OCI-LY3 (cell line): ENCODE data around the gene DSTN.
"Not testable (repeated sequence)": the region's sequence is repeated elsewhere in the genome, so short reads cannot be mapped to it uniquely, and the experiment has no call there.

Source experiments
- H2AFZ ChIP-seq: fragments of 200-600, 300-600 bp; shearing (Covaris generic); 2 replicates; pipeline ENCODE4 v1.6.0; 2014; ENCODE audit warnings: antibody characterized with exemption, low read depth, low read length
- H3K27ac ChIP-seq: fragments of 200-600, 300-600 bp; sonication (generic); 2 replicates; pipeline ENCODE4 v1.5.1; 2014; ENCODE audit warnings: mild to moderate bottlenecking, low read length, moderate library complexity, mixed read lengths
- H3K27me3 ChIP-seq: fragments of 200-600, 300-600 bp; sonication (generic); 2 replicates; pipeline ENCODE4 v1.6.1; 2014; ENCODE audit warnings: low read depth, low read length, mixed read lengths
- H3K36me3 ChIP-seq: fragments of 200-600, 300-600 bp; sonication (generic); replicated peaks from 2 replicates; pipeline ENCODE3; 2014; ENCODE audit warnings: low read depth, low read length, mixed read lengths
- H3K4me1 ChIP-seq: fragments of 300-600, 200-600 bp; sonication (generic); 2 replicates; pipeline ENCODE4 v1.6.1; 2014; ENCODE audit warnings: low read length, mixed read lengths
- H3K4me2 ChIP-seq: fragments of 200-600, 300-600 bp; sonication (generic); 2 replicates; pipeline ENCODE4 v1.6.1; 2014; ENCODE audit warnings: low read length, mixed read lengths
- H3K4me3 ChIP-seq: fragments of 300-600, 200-600 bp; sonication (generic); 2 replicates; pipeline ENCODE4 v1.5.1; 2014; ENCODE audit warnings: antibody characterized with exemption, mild to moderate bottlenecking, low read length, moderate library complexity
- H3K79me2 ChIP-seq: fragments of 300-600, 200-600 bp; shearing (Covaris generic); 2 replicates; pipeline ENCODE4 v1.6.1; 2014; ENCODE audit warnings: mild to moderate bottlenecking, low read length, mixed read lengths
- H3K9ac ChIP-seq: fragments of 300-600, 200-600 bp; shearing (Covaris generic); 2 replicates; pipeline ENCODE4 v1.6.0; 2014; ENCODE audit warnings: mild to moderate bottlenecking, low read length, moderate library complexity
- H3K9me3 ChIP-seq: fragments of 200-600, 300-600 bp; shearing (Covaris generic); 2 replicates; pipeline ENCODE4 v1.6.1; 2014; ENCODE audit warnings: low read length, mixed read lengths; ENCODE audit not compliant: insufficient read depth
- H4K20me1 ChIP-seq: fragments of 200-600, 300-600 bp; sonication (generic); 2 replicates; pipeline ENCODE4 v1.6.1; 2016; ENCODE audit warnings: low read length, mixed read lengths; ENCODE audit not compliant: insufficient read depth
- CTCF ChIP-seq: fragments of 200-600, 300-600 bp; sonication (generic); IDR thresholded peaks from 2 replicates; pipeline ENCODE4 v1.5.1; 2014; ENCODE audit warnings: antibody characterized with exemption, low read length, low read depth
- EZH2phosphoT487 ChIP-seq: fragments of 200-600 bp; shearing (Covaris generic); IDR thresholded peaks from 2 replicates; pipeline ENCODE4 v1.6.1; 2018; ENCODE audit warnings: antibody characterized with exemption, mixed run types, low read depth

DSTN gene

DNA sequence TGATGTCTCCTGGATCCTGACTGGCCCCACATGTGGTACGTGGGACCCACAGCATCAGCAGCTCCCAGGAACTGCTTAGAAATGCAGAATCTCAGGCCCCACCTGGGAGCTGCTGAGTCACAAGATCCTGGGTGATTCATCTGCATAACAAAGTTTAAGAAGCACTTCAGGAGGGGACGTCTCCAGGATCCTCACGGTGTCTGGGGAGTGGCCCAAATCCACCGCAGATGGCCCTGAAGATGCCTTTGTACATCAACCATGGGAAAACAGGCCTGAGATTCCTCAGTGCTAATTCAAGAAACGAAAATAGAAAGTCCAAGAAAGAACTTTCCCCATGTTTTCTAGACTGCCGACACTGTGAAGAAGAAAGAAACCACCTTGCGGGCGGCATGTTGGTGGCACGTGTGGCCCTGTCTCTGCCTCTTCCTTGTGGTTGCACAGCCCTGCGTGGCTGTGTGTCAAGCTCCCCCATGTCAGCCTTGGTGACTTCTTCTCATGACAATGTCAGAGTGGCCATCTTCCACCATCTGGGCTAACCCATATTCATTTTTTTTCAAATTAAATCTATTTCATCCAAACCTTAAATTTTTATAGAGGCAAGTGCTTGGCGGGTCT is 86.1 kb downstream of the DSTN start:
- Histone ChIP-seq H3K4me2 (no peak overlapping the region), H3K9me3 (no peaks in the 10 kb centered on the region), H3K4me1 (no peaks in the 10 kb centered on the region), H3K27ac (no peak overlapping the region), H4K20me1 (peaks cover 9% of the 10 kb centered on the region), H3K4me3 (no peak overlapping the region), H3K27me3 (no peaks in the 10 kb centered on the region), H3K79me2 (no peaks in the 10 kb centered on the region), H3K9ac (no peak overlapping the region), H2AFZ (no peak overlapping the region), H3K36me3 (peaks cover 9% of the 10 kb centered on the region)
- TF ChIP-seq EZH2phosphoT487 (no peak), CTCF (no peak)

GRCh38 chr20:17657079-17657825 is 87.4 kb downstream of the DSTN start:
- Histone ChIP-seq H2AFZ (no peak overlapping the region), H3K27ac (no peak overlapping the region), H4K20me1 (peaks cover 9% of the 10 kb centered on the region; the same call in 1 of the 2 replicates), H3K4me3 (no peak overlapping the region), H3K9me3 (no peaks in the 10 kb centered on the region), H3K79me2 (no peaks in the 10 kb centered on the region), H3K4me1 (no peaks in the 10 kb centered on the region), H3K36me3 (peaks cover 9% of the 10 kb centered on the region), H3K27me3 (no peaks in the 10 kb centered on the region), H3K4me2 (no peak overlapping the region), H3K9ac (no peak overlapping the region)
- no peak for TF ChIP-seq EZH2phosphoT487
- no peak for TF ChIP-seq CTCF

DNA sequence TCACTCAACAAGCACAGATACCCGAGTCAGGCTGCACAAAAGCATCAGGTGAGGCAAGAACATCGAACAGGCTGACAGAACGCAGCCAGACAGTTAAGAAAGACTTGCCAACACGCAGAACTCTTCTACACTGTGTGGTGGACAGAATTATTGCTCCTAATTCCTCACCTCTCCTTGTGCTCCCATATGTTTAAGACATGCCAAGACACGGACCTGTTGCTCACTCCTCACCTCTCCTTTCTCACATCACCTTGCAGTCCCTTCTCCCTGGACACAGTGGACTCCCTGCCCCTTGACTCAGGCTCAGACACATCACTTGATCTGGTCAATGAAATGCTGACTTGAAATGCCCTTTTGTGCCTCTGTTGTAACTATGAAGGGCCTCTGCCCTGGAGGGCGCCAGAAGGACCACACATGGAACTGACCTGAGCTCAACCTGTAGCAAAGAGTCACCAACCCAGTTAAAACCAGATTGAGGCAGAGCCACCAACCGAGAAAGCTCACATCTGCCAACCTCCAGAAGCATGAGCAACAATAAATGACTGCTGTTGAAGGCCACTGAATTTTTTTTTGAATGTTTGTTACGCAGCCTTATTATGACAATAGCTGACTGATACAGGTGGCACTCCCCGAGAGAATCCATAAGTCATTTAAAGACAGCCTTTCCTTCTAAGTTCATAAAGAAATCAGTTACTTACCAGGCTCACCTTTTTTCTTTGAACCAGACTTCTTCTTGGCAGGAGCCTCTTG is 88.2 kb downstream of the DSTN start:
- peaks cover 9% of the 10 kb centered on the region for H3K36me3 ChIP-seq
- H3K79me2 ChIP-seq: no peaks in the 10 kb centered on the region
- H3K27me3 ChIP-seq: no peaks in the 10 kb centered on the region
- peaks cover 12% of the 10 kb centered on the region for H4K20me1 ChIP-seq
- H3K9ac ChIP-seq: no peak overlapping the region
- no peak overlapping the region for H3K4me2 ChIP-seq
- H3K27ac ChIP-seq: no peak overlapping the region
- TF ChIP-seq EZH2phosphoT487: no peak
- no peaks in the 10 kb centered on the region for H3K9me3 ChIP-seq
- H3K4me1 ChIP-seq: no peaks in the 10 kb centered on the region
- no peak overlapping the region for H2AFZ ChIP-seq
- H3K4me3 ChIP-seq: no peak overlapping the region

- Histone ChIP-seq H3K36me3 (peaks cover 9% of the 10 kb centered on the region), H4K20me1 (peaks cover 15% of the 10 kb centered on the region), H3K4me3 (no peak overlapping the region), H3K9me3 (no peaks in the 10 kb centered on the region), H3K27me3 (no peaks in the 10 kb centered on the region), H3K4me2 (no peak overlapping the region), H2AFZ (no peak overlapping the region), H3K9ac (no peak overlapping the region), H3K27ac (no peak overlapping the region), H3K79me2 (no peaks in the 10 kb centered on the region), H3K4me1 (no peaks in the 10 kb centered on the region)
- TF ChIP-seq CTCF: no peak
- no peak for TF ChIP-seq EZH2phosphoT487
Measured at GRCh38 chr20:17658648-17658993, 88.7 kb downstream of the DSTN start.

DNA sequence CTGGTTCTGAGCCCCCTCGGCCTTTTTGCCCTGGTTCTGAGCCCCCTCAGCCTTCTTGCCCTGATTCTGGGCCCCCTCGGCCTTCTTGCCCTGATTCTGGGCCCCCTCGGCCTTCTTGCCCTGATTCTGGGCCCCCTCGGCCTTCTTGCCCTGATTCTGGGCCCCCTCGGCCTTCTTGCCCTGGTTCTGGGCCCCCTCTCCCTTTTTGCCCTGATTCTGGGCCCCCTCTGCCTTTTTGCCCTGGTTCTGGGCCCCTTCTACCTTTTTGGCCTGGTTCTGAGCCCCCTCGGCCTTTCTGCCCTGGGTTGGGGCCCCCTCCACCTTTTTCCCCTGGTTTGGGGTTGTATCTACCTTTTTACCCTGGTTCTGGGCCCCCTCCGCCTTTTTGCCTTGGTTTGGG is 89.5 kb downstream of the DSTN start:
- H4K20me1 ChIP-seq: peaks cover 21% of the 10 kb centered on the region
- H3K4me1 ChIP-seq, H3K36me3 ChIP-seq: not testable (repeated sequence)

More for the DNA sequence above, 89.5 kb downstream of the DSTN start:
- H3K9ac ChIP-seq, H3K27ac ChIP-seq, H3K9me3 ChIP-seq, H3K4me2 ChIP-seq, H3K4me3 ChIP-seq, H2AFZ ChIP-seq, H3K79me2 ChIP-seq, H3K27me3 ChIP-seq: not testable (repeated sequence)
